SIG-M5 treated with dmso at 0.1 percent for 504 hours (cell line): Measurements from ENCODE around the gene ABLIM2.

Source experiments
- DNase-seq: peaks from one replicate; lab custom pipeline; 2025; ENCODE audit not compliant: unreplicated experiment; lab: John Stamatoyannopoulos, UW

The ABLIM2 gene

DNA sequence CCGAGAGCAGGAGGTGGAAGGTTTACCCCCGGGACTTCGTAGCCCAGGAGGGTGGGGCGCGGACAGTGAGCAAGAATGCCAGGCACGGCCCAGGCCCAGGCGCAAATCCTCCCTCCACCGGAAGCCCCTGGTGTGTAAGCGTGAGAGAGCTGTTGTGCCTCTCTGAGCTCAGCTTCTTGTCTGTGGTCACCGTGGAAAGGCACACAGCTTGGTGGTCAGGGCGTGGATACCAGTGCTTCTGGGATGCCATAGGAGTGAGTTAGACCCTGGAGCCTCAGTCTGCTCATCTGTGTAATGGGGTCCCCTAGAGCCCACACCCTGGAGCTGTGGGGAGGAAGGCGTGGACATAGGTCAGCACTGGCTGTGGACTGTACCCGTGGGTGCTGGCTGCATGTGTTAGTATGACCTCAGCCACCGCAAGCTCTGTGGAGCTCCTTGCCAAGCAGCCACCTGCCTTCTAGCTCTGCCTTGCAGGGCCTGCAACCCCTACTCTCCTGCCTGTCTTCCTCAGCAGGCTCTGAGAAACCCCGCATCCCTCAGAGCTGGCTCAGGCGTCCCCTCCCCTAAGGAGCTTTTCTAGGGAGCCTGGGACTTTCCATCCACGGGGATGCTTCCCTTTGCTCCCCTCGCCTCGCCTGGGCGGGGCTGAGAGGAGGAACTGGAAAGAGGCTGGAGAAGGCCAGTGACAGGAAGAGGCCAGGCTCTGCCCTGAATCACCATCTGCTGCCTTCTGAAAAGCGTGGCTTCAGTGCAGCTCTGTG is 190.9 kb downstream of the ABLIM2 start:
- DNase-seq = no peak

DNA sequence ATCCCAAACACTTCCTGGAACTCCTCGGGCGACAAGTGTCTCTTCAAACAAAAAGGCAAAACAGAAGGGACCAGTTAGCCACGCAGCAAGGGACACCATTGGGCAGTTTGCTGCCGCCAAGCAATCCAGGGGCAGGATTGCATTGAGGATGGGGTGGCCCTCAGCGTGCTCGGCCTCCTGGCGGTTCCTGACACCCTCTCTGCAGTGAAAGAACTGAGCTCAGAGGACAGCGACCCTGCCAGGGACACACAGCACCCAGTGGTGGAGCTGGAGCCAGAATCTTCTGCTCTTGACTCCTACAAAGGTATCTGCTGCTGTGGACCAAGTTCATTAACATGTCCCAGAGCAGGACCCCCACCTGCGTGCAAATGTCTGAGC is 191.6 kb downstream of the ABLIM2 start:
- no peak for DNase-seq

DNA sequence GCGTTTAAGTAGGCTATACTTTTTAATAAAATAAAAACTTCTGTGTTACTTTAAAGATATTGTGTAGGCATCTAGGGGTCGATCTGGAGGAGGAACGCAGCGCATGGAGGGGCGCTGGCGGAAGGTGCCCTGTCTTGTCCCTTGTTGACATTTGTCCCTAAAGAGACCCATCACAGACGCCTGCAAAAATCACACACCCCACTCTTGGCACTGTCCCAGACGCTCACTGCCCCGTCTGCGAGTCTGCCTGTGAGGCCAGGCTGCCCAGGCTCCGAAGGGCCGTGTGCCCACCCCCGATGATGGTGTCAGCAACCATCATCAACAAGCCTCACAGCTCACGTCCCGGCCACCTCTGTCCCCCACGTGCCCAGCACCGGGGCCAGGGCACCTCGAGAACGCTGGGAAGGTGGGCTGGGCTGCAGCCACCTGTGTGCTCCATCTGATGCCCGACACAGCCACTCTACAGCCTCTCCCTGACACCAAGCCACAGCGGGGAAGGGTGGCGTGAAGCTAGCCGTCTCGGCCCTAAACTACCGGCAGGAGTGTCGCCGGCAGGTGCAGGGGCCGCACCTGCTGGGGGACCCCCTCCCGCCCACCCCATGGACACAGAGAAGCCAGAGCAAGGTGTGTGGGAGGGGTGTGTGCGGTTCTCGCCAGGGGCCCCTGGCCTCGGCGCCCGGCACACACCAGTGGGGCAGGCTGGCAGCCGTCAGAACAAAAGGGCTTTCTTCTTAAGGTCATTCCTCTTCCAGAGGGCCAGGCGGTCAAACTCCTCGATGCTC is 192.1 kb downstream of the ABLIM2 start:
- DNase-seq = no peak

DNA sequence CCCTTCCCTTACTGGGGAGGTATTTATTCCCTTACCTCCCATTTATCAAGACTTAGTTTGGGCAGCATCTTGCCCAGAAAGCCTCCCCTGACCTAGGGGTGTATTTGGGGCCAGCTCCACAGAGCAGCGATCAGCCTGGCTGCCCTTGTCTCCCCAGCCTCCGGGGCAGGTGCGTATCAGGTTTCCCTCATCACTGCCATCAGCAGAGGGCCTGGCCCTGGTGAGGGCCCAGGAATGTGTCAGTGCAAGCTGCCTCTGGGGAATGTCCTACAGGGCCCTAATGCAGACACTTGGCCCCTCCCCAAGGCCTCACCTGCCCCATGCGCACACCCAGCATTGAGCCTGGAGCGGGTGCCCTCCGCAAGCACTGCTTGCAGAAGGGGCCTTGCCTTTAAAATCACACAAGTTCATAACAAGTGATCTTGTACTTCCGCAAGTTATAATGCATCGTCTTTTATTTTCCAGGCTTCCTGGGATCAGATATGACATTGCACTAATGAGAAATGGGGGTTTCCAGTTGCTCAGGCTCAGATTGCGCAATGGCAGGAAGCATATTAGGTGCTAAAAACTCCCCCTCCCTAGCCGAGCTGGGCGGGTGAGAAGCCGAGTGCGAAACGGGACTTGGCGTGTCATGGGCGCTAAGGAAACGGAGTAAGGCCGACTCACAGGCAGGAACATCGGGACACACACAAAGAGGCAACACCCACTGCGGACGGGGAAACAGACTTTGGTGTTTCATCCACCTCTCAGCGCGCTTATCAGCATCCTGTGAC is 193.5 kb downstream of the ABLIM2 start:
- no peak for DNase-seq

DNA sequence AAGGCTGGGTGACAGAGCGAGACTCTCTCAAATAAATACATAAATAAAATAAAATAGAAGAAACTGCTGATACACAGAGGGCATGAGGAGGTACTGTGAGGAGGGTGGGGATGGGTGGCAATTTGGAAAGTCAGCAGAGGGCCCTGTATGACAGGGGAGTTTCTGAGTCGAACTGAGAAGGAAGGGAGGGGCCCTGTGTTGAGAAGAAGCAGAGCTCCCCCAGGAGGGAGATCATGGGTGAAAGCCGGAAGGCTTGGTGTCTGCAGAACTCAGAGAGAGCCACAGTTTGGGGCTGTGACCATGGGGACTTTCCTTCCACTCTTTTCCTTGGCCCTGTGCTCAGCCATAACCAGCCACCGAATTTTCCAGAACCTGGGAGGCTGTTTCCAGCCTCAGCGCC is 194.2 kb downstream of the ABLIM2 start:
- DNase-seq = no peak

DNA sequence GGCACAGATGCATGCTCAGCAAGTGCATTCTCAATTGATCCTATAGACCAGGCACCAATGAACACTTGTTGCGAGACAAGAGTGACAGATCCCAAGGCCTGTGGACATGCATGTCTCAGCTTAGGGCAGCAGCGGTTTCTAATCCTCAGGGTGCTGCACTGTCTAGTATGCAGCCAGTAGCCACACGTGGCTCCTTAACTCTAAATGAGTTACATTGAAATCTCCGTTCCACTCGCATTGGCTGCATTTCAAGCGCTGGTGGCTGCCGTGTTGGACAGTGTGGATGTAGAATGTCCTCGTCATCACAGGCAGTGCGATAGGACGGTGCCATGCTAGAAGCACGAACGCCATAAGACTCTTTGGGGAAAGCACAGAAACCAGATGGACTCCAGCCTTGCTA is 194.9 kb downstream of the ABLIM2 start:
- no peak for DNase-seq

DNA sequence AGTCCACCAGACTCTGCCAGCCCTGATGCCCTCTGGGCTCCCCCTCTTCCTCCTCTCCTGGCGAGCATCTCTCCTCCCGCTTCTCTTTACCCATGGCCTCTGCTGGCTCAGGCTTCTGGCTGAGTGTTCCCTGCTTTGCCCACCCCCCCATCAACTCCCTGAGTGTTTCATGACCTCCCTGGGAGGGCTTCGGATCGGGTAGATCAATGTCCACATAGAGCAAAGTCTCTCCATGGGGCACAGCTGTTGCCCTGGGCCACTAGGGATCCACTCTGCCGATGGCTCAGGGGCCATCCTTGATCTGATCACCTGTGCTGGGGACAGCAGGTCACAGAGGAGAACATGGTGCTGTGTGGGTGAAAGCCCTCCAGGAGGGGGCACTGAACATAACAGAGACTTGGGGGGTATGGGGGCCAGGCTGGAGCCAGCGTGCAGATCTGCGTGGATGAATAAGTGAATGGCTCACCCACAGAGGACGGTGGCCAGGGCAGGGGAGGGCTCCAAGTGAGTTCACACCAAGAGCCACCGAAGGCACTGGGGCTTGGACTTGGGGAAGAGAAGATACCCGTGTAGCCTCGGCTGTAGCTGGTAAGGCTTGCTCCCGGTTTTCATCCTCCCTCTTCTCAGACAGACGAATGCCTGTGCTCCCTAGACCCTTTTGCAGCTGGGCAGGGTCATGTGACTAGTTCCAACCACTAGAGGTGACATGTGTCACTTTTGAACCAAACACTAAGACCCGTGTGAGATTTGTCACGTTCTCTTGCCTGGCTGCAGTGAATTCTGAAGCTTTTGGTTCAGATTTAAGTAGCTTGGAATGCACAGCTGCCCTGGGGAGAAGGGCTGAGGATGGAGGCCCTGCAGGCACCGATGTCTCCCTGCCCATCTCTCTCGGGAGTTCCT is 195.8 kb downstream of the ABLIM2 start:
- no peak for DNase-seq

DNA sequence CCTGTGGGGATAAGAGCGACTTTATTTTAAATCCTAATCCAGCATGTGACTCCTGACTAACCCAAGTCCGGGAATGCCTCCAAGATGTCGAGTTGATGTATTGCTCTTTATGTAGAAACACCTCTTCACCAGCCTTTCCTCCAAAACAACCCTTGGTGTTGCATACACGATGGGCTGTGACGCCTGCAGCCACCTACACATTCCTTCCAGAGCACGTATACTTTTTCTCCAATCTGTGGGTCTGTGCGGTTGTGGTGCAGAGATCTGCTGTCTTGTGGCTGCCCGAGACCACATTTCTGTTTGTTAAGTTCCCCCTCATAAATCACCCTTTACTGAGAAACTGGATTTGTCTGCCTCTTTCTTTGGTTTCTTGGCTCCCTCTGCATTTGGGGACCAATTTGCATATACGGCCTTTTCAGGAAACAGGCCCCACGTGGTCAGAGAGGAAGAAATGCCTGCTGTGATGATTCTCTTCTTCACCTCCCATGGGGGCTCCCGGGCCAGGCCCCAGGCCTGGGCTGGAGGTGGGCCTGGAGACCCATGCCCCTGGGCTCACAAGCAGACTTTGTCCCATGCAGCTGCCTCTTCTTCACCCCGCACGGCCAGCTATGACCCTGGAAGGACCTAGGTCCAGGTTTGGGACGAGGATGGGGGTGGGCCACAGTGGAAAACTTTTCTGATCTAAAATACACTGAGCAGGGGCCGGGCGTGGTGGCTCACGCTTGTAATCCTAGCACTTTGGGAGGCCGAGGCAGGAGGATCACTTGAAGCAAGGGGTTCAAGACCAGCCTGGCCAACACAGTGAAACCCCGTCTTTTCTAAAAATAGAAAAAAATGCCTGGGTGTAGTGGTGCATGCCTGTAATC is 197.6 kb downstream of the ABLIM2 start:
- DNase-seq = no peak

DNA sequence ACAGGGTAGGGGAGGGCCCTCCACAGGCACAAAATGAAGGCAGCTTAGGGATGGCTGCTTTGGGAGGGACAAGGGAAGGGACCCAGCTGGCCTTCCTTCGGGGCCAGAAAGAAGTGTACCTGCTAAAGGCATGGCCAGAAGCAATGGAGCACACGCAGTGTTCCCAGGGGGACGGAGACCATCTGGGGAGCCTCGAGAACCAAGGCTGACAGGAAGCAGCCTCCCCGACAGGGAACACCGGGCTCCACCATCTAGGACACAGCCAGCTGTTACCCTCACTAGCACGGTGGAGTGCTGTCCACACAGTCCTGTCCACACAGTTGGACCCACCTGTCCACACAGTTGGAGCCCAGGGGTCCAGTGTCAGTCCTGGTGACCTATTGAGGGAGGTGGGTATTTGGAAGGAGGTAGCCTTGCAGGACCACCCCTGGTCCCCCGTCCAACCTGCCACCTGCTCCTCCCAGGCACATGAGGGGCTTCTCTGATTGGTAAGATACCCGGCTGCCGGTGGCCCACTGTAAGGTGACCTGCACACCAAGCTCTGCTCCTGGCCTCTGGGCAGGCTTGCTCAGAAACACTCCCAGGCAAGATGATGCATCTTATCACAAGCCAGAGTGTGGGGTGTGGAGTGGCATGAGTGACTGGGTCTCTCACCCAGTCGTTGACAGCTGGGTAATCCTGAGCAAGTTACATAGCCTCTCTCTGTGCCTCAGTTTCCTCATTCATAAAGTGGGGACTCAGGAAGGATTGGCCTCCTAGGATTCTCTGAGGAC is 198.4 kb downstream of the ABLIM2 start:
- no peak for DNase-seq

DNA sequence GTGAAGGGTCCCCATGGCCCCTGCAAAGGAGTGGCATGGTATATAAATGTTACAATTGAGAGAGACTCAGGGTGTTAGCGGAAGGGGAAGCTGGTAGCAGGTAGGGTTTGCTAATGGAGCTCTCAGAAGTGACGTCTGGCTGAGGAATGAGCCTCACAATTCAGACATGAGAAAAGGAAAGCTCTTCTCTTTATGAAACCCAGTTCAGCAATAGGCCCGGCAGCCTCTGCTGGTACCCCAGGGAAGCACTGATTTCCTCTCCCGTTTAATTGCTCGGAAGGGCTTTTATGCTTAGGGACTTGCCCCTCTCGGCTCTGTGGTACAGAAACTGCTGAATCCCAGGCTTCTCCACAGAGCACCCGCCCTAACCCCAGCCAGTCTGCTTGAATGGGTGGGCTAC is 199.5 kb downstream of the ABLIM2 start:
- no peak for DNase-seq

DNA sequence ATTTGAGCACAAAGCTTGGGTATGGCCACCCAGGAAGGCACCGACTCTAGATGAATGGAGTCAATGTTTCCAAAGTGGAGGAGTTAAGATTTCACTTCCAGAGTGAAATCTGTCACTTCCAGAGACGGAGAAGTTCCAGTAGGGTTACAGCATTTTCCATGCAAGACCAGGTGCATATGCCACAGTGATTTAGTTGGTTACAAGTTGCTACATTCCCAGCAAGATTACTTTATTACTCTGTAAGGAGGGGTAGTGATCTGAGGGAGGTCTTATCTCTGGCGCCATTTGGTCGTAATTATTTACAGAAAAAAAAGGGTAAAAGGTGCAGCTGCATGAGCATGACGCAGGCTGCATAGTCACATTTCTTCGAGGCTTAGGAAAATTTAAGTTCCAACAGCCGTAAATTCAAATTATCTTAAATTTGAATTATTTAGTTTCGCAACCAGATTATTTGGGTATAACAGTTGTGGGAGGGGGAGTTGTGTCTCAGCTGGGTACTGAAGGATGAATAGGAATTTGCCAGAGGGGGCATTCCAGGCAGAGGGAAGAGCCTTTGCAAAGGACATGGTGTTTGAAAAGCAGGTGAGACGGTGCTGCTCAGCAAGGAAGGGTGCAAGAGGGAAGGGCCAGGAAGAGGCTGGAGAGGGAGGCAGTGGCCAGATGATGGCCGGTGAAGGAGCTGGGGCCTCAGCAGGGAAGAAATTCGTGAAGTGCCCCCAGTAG is 201.5 kb downstream of the ABLIM2 start:
- DNase-seq = no peak

DNA sequence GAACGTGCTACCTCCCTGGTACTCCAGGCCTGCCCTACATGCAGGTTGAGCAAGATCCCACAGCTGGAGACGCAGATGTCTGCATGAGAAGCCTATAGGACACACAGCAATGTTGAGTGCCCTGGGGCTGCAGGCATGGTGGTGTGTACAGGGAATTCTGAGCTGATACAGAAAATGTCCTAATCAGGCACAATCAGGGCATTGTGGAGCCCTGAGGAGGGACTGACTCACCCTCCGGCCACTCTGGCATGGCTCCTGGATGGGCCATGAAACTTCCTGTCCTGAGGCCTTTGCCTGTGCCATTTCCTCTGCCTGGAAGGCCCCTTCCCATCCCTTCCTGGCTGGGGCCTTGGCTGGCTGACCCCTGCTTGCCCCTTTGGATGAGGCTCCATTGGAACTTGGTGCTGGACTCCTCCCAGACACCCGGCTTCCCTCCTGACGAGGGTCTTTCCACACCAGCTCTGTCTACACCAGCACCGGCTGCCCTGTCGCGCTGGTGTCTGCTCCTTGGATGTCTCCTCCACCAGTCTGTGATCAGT is 202.3 kb downstream of the ABLIM2 start:
- DNase-seq = no peak

DNA sequence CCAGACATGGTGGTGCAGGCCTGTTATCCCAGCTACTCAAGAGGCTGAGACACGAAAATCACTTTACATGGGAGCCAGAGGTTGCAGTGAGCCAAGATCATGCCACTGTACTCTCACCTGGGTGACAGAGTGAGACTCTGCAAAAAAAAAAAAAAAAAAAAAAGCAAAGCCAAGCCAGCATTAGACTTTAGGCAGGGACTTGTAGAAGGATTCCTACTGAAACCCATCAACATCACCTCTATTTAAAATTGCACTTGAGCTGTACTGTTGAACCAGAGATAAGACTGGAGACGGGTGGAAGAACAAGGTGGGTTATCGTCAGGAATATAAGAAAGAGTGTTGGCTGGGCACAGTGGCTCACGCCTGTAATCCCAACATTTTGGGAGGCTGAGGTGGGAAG is 203.2 kb downstream of the ABLIM2 start:
- no peak for DNase-seq

DNA sequence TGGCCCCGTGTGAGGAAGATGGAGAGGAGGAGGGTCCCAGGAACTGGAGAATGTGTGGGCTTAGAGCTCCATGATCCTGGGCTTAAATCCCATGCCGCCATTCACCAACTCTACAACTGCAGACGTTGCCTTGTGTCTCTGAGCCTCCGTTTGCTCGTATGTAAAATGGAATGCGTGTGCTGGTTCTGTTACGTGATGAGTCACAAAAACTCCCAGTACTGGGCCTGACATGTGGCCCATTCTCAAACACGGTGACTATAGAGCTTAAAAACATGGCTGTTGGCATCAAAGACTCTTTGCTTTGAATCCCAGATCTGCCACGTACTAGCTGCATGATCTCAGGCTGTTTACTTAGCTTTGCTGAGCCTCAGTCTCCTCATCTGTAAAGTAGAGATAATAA is 206.0 kb downstream of the ABLIM2 start:
- DNase-seq = no peak

DNA sequence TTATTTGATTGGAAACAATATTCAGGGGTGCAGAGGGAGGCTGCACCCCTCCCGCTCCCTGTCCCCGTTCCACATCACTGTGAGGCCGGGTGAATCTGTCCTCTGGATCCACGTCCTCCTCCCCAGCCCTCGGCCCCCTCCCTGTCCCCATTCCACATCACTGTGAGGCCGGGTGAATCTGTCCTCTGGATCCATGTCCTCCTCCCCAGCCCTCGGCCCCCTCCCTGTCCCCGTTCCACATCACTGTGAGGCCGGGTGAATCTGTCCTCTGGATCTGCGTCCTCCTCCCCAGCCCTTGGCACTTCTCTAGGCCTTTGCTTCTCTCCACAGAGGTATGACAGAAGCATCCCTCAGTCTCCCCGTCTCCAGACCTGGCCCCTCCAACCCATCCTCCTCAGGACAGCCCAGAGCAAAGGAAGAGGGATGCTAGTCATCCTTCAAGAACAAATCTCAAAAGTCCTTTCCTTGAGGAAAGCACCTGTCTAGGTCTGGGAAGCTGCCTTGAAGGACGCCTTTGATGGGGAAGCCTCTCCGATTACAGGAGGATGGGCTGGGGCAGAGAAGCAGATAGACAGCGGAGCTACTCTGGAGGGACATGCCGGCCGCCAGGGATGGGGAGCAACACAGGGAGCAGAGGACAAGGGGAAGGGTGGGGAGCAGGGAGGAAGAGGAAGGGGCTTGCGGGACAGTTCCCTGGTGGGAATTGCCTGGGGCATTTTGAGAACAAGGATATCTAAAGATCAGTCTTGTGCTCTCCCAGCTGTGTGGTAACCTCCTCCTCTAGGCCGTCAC is 208.1 kb downstream of the ABLIM2 start:
- DNase-seq = no peak

DNA sequence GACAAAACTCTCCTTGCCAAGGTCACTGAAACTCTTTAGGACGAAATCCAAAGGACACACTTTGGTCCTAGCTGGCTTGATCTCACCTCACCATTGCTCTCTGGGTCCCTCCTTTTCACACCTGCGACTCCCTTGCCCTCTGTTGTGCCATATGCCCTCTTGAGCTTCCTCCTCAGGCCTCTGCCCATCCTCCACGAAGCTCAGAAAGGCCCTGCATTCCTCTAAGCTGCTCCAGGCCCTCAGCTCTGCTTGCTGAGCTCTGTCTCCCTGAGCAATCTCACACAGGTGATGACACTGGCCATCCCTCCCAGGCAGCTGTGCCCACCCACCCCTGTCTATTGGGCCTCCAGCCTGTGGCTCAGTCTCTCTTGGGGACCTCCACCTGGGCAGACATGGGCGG is 208.9 kb downstream of the ABLIM2 start:
- DNase-seq = no peak

DNA sequence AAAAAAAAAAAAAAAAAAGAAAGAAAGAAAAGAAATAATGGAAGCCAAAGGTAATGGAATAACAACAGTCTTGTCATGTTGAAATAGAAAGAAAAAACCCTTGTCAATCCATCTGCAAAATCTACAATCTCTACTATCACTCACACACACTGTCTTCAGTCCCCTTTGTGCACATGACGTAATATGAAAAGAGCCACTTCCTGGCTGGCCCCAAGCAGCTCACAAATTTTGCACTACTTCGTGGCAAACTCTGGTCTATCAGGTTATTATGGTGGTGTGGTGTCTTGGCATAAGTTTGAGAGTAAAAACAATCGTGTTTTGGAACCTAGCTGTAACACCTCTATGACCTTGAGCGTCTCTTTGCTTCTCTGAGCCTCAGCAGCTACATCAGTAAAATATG is 210.7 kb downstream of the ABLIM2 start:
- no peak for DNase-seq
